Muscle layer of colon (tissue), 2 donors: ENCODE data around the gene SPSB3.
"Not testable (repeated sequence)": the region's sequence is repeated elsewhere in the genome, so short reads cannot be mapped to it uniquely, and the experiment has no call there.

Experiments used
- H3K27ac ChIP-seq: one replicate; pipeline ENCODE4 v1.7.0; 2013; ENCODE audit warnings: low read depth, mild to moderate bottlenecking, low read length, moderate library complexity
- H3K27me3 ChIP-seq, 2 donors: one replicate each; pipeline ENCODE4 v1.7.0; 2013; ENCODE audit warnings: low read length in 2 of 2, mild to moderate bottlenecking in 2 of 2; ENCODE audit not compliant: insufficient read depth in 2 of 2, control insufficient read depth in 1 of 2
- H3K36me3 ChIP-seq: one replicate; pipeline ENCODE4 v1.7.0; 2013; ENCODE audit warnings: mild to moderate bottlenecking, low read length; ENCODE audit not compliant: insufficient read depth
- H3K4me1 ChIP-seq: one replicate; pipeline ENCODE4 v1.7.0; 2013; ENCODE audit warnings: mild to moderate bottlenecking, low read length; ENCODE audit not compliant: insufficient read depth
- H3K4me3 ChIP-seq, 2 donors: one replicate each; pipeline ENCODE4 v1.7.0; 2013; ENCODE audit warnings: low read length in 2 of 2, low read depth in 1 of 2, mild to moderate bottlenecking in 1 of 2, moderate library complexity in 1 of 2
- H3K9ac ChIP-seq: one replicate; pipeline ENCODE4 v1.7.0; 2013; ENCODE audit warnings: low read length
- H3K9me3 ChIP-seq: one replicate; pipeline ENCODE4 v1.7.0; 2013; ENCODE audit warnings: mild to moderate bottlenecking, low read length
- donor health status: abdominal sarcoma.
- donor health status: Adenocarcinoma of cecum.

Gene SPSB3

GRCh38 chr16:1740234-1740633 is 42.1 kb downstream of the SPSB3 start:
- Histone ChIP-seq H3K4me3 (no peak overlapping the region), H3K36me3 (peaks cover 19% of the 10 kb centered on the region), H3K9me3 (no peaks in the 10 kb centered on the region), H3K27ac (no peak overlapping the region), H3K9ac (no peak overlapping the region), H3K27me3 (no peaks in the 10 kb centered on the region), H3K4me1 (no peaks in the 10 kb centered on the region)

- Histone ChIP-seq H3K36me3 (peaks cover 38% of the 10 kb centered on the region), H3K4me3 (no peak overlapping the region), H3K9me3 (no peaks in the 10 kb centered on the region), H3K4me1 (no peaks in the 10 kb centered on the region), H3K27me3 (no peaks in the 10 kb centered on the region), H3K27ac (no peak overlapping the region), H3K9ac (no peak overlapping the region)
Observed at GRCh38 chr16:1734816-1735215, 47.6 kb downstream of the SPSB3 start.

GRCh38 chr16:1734123-1734522 is 48.2 kb downstream of the SPSB3 start:
- H3K9ac ChIP-seq: no peak overlapping the region
- H3K27ac ChIP-seq: no peak overlapping the region
- peaks cover 42% of the 10 kb centered on the region for H3K36me3 ChIP-seq
- H3K9me3 ChIP-seq: no peaks in the 10 kb centered on the region
- no peak overlapping the region for H3K4me3 ChIP-seq
- H3K27me3 ChIP-seq: no peaks in the 10 kb centered on the region
- no peaks in the 10 kb centered on the region for H3K4me1 ChIP-seq

- not testable (repeated sequence) for H3K4me3 ChIP-seq, H3K4me1 ChIP-seq, H3K9ac ChIP-seq, H3K9me3 ChIP-seq, H3K27me3 ChIP-seq, H3K27ac ChIP-seq
- H3K36me3 ChIP-seq: peaks cover 58% of the 10 kb centered on the region
Observed at GRCh38 chr16:1732551-1732987, 49.8 kb downstream of the SPSB3 start.

GRCh38 chr16:1732071-1732470 is 50.3 kb downstream of the SPSB3 start:
- no peak overlapping the region for H3K4me3 ChIP-seq
- H3K36me3 ChIP-seq: peaks cover 62% of the 10 kb centered on the region
- H3K9me3 ChIP-seq: no peaks in the 10 kb centered on the region
- no peaks in the 10 kb centered on the region for H3K27me3 ChIP-seq
- no peak overlapping the region for H3K9ac ChIP-seq
- H3K27ac ChIP-seq: no peak overlapping the region
- H3K4me1 ChIP-seq: no peaks in the 10 kb centered on the region

- no peaks in the 10 kb centered on the region for H3K4me1 ChIP-seq
- no peak overlapping the region for H3K27ac ChIP-seq
- H3K27me3 ChIP-seq: no peaks in the 10 kb centered on the region
- H3K36me3 ChIP-seq: peaks cover 66% of the 10 kb centered on the region
- no peak overlapping the region for H3K9ac ChIP-seq
- no peaks in the 10 kb centered on the region for H3K9me3 ChIP-seq
- H3K4me3 ChIP-seq: no peak overlapping the region
Observed at GRCh38 chr16:1731603-1732002, 50.8 kb downstream of the SPSB3 start.

GRCh38 chr16:1731073-1731472 is 51.3 kb downstream of the SPSB3 start:
- no peak overlapping the region for H3K4me3 ChIP-seq
- no peak overlapping the region for H3K27ac ChIP-seq
- H3K27me3 ChIP-seq: no peaks in the 10 kb centered on the region
- peaks cover 72% of the 10 kb centered on the region for H3K36me3 ChIP-seq
- H3K4me1 ChIP-seq: no peaks in the 10 kb centered on the region
- no peaks in the 10 kb centered on the region for H3K9me3 ChIP-seq
- no peak overlapping the region for H3K9ac ChIP-seq

- peaks cover 72% of the 10 kb centered on the region for H3K36me3 ChIP-seq
- no peaks in the 10 kb centered on the region for H3K27me3 ChIP-seq
- no peak overlapping the region for H3K9ac ChIP-seq
- H3K27ac ChIP-seq: no peak overlapping the region
- no peaks in the 10 kb centered on the region for H3K4me1 ChIP-seq
- no peaks in the 10 kb centered on the region for H3K9me3 ChIP-seq
- H3K4me3 ChIP-seq: no peak overlapping the region
Observed at GRCh38 chr16:1729445-1729844, 52.9 kb downstream of the SPSB3 start.

- Histone ChIP-seq H3K27me3 (no peaks in the 10 kb centered on the region), H3K4me3 (no peak overlapping the region), H3K9ac (no peak overlapping the region), H3K36me3 (peaks cover 71% of the 10 kb centered on the region), H3K9me3 (no peaks in the 10 kb centered on the region), H3K4me1 (no peaks in the 10 kb centered on the region), H3K27ac (no peak overlapping the region)
Observed at GRCh38 chr16:1729026-1729425, 53.3 kb downstream of the SPSB3 start.

GRCh38 chr16:1727651-1728624 is 54.4 kb downstream of the SPSB3 start:
- Histone ChIP-seq H3K4me1 (peaks cover 5% of the 10 kb centered on the region), H3K4me3 (no peak overlapping the region), H3K27ac (no peak overlapping the region), H3K36me3 (peaks cover 60% of the 10 kb centered on the region), H3K9ac (no peak overlapping the region), H3K27me3 (no peaks in the 10 kb centered on the region), H3K9me3 (no peaks in the 10 kb centered on the region)
